NOMO-1 treated with DMSO at 0.1 percent for 48 hours (cell line): ENCODE results near the gene EHD3.

Experiments
- DNase-seq: peaks from one replicate; lab custom pipeline; 2025; ENCODE audit not compliant: unreplicated experiment; lab: John Stamatoyannopoulos, UW

Gene EHD3

DNA sequence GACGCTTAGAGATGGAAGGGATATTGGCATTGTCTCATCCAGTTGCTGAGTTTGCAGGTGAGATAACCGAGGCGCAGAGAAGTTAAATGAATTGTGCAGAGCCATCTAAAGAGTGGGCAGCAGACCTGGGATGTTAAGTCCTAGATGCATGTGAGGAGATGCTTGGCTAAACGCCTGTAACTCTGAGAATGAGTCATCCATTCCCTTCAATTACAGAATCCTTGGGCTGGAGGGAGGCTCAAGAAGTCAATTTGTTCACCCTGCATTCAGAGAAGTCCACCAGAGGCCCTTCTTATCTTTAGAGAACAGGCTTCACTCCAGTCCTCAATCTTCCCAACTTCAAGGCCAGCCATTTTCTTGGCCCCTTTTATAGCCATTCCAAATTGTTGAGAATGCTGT is 1.6 kb downstream of the EHD3 start:
- no peak for DNase-seq

GRCh38 chr2:31236433-31237205 is 2.7 kb downstream of the EHD3 start:
- no peak for DNase-seq

DNA sequence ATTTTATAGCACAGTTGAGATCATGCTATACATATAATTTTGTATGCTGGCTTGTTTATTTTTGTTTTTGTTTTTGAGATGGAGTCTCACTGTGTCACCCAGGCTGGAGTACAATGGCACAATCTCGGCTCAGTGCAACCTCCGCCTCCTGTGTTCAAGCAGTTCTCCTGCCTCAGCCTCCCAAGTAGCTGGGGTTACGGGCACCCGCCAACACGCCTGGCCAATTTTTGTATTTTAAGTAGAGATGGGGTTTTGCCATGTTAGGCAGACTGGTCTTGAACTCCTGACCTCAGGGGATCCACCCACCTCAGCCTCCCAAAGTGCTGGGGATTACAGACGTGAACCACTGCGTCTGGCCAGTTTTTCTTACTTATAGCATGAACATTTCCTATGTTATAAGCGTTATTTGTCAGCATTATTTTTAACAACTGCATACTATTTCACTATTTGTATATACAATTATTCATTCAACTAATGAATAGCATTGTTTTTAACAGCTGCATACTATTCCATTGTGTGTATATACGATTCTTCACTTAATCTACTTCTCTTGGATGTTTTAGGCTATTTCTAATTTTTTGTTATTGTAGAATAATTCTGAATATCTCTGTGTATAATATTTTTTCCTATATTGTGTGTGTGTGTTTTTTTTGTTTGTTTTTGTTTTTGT is 3.5 kb downstream of the EHD3 start:
- no peak for DNase-seq

DNA sequence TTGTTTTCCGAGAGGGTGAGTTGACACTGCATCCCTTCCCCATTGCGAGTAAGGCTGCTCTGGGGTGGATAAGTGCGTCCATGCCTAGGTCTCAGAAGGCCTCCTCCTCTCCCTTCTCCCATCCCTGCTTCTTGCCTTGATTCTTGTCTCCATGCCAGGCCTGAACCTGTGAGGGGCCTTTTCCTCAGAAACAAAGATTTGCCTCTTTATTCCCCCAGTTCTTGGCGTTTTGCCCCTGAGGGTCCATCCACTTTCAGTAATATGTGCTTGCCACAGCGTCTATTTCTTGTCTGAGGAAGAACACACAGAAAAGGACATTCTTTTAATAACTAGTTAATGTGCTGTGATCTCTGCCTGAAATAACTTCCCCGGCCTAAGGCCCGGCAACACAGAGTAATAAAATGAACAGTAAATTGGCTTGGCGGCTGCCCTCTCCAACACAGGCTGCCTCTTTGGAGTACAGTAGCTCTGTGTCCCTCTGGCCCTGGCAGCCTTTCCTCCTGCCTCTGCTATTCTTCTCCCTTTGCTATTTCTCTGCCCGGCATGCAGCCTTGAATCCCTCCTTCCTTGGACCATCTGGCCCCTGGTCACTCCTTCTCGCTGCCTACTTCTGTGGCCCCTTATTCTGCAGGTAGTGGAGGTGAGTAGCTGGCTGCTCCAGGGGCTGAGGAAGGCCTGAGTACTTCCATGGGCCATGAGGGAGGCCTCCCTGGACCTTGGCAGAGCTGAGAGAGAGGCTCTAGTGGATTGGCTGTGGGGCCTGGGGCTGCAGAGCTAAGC is 4.4 kb downstream of the EHD3 start:
- no peak for DNase-seq

- no peak for DNase-seq
Observed at GRCh38 chr2:31238906-31239592, 5.1 kb downstream of the EHD3 start.

DNA sequence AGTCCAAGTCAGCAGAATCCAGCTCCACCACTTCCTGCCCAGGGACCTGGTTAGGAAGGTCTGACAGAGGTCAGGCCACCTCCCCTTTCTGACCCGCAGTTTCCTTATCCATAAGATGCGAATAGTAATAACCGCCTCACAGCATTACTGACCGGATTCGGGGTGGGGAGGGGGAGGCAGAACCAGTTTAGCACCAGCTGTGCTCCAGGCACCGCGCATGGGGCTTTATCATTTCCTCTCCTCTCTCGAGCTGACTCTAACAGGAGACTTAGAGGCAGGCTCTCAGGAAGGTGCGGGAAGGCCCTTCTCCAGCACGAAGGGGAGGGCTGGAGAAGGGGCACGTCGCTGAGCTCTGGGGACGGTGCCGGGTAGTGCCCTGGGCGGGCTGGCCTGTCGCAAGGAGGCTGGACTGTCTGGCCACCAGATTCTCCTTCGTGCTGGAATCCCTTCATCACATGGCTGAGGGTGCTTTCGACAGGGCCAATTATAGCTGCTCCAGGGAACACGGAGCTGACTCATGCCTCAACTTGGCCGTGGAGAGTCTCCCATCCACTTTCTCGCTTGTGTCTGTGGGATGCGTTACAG is 5.7 kb downstream of the EHD3 start:
- DNase-seq = no peak

- DNase-seq = no peak
Observed at GRCh38 chr2:31240381-31241365, 6.7 kb downstream of the EHD3 start.

GRCh38 chr2:31241625-31242270 is 7.8 kb downstream of the EHD3 start:
- DNase-seq = no peak

- no peak for DNase-seq
Observed at GRCh38 chr2:31243053-31243452, 9.1 kb downstream of the EHD3 start.

DNA sequence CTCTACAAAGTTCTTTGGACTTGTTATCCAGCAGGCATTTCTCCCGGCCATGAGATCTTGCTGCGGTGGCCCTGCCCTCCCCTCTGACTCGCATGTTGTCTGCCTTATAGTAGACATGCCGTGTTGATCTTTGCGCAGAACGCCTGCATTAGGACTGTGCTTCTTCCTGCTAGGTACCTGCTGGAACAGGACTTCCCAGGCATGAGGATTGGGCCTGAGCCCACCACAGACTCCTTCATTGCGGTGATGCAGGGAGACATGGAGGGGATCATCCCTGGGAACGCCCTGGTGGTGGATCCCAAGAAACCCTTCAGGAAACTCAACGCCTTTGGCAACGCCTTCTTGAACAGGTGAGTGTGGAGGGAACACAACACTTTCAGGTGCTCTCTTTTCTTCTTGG is 10.1 kb downstream of the EHD3 start:
- DNase-seq = no peak

DNA sequence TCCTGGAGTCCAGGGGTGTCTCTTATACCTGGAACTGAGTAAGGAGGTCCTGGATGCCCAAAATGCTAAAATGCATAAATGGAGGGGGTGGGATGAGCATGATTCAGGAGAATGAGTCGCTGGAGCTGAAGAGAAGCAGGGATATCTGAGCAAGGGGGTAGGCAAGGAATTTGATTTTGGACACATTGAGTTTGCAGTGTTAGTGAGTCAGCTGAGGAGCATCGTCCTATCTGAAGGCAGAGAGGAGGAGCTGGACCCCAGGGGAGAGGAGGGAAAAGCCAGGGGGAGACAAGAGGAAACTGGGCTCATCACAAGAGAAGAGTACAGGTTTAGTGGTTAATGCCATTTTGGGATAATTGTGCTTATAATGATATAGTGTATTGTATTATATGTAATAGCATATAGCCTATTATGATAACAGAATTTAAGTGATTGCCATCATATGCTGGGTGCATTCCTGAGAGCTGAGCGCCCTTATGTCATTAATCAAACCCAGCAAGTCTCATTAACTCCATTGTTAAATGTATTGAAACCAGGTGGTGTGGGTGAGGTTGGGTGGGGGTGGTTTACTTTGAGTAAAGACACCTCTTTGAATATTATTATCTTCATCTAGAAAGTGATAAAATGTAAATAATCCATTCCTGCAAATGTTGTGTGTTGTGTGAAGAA is 12.4 kb downstream of the EHD3 start:
- DNase-seq = no peak

- DNase-seq = no peak
Observed at GRCh38 chr2:31247711-31248110, 13.8 kb downstream of the EHD3 start.

DNA sequence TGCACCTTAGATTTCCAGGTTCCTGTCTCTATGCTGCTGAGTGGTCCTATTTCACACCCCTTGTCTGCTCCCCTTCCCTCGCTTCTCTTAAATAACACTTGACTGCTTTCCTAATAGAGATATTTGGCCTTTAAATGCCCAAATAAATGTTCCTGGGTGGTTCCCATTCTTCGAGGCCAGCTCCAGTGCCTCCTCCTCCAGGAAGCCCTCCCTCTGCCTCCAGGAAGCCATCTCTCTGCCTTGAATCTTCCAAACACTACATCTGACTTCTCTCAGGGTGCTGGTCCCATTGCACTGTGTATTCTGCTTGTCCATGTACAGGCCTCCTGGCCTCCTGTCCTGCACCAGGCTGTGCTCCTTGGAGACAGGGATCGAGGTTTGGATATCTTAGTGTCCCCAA is 14.2 kb downstream of the EHD3 start:
- no peak for DNase-seq

- no peak for DNase-seq
Observed at GRCh38 chr2:31249009-31249690, 15.2 kb downstream of the EHD3 start.

DNA sequence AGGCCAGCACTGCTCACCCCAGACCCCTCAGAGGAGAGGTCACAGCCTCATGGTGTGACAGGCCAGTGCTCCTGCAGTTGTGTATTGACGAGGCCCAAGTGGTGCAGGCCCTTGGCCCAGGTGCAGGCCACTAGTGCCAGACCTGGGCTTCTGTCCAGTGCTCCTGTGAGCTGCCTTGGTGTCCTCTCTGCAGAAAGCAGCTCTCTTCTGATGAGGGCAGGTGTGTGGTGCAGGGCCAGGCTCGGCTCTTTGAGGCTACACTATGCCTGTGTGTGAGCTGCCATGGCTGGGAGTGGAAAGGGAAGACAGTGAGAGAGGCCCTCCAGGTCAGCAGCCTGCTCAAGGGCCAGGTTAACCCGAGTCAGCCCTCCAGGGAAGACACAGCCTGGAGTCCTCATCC is 17.1 kb downstream of the EHD3 start:
- DNase-seq = no peak

GRCh38 chr2:31251851-31252250 is 17.9 kb downstream of the EHD3 start:
- no peak for DNase-seq

GRCh38 chr2:31253356-31254131 is 19.6 kb downstream of the EHD3 start:
- DNase-seq = no peak
